ENCODE data around the gene FBXO42. TPM values are rescaled to one million over a fixed set of nuclear protein-coding genes. Genes with fewer than 3 reads are reported as not detected.

The FBXO42 gene
- total and polyA plus RNA-seq, 2 of the 4 experiments (the other 2 are of a cell fraction): 12.0 to 18.8 TPM

GRCh38 chr1:16243936-16244649 lies 108.2 kb downstream of the FBXO42 start:
- CTCF ChIA-PET: interaction anchor here (0.6 to 1.4 kb wide), 4 partner anchors 39 to 122 kb away, joined by 3 to 5 read pairs (median 4); no protein-coding TSS in a partner anchor
- no peak overlapping the region for H2BK120ac ChIP-seq (ENCODE audit: low read depth, low read length)
- WGBS, 2 experiments (ENCODE audit: extremely low coverage in 2 of 2, insufficient read length in 1 of 2): 33% methylated on average over 3 of the region's 8 CpGs; no CpG with 5 or more reads in 1 of the 2 experiments
- H3K27ac ChIP-seq (ENCODE audit: insufficient read depth, low read length): no peak overlapping the region
- peaks cover 8% of the 10 kb centered on the region; the same call in 1 of the 2 replicates for H4K20me1 ChIP-seq (ENCODE audit: insufficient read depth, low read length)
- DNase-seq: peak; percentile 81
- intact Hi-C loops (cut with micrococcal nuclease) (loop anchor here (1.0 to 5.0 kb wide), 5 partner anchors 37 to 165 kb away; no protein-coding TSS in a partner anchor), in situ Hi-C loops (cut with MboI; ENCODE audit: low sequenced_read_pairs) (loop anchor here (5.0 kb wide), 1 partner anchor 167 kb away; no protein-coding TSS in a partner anchor), dilution Hi-C loops (cut with HindIII; ENCODE audit: low sequenced_read_pairs, unreplicated experiment) (no loop called here)
- H3K79me1 ChIP-seq (ENCODE audit: low read depth in 1 of 2, low read length in 2 of 2): peaks cover 13 to 22% of the 10 kb centered on the region in 2 experiments
- H2BK5ac ChIP-seq (ENCODE audit: low read depth, low read length, poor library complexity, severe bottlenecking): no peak overlapping the region
- no peak overlapping the region for H2AK5ac ChIP-seq (ENCODE audit: low read depth, low read length)
- no peak overlapping the region for H4K5ac ChIP-seq (ENCODE audit: low read depth, low read length)
- H3K9ac ChIP-seq (ENCODE audit: low read depth, low read length): no peak overlapping the region; the same call in 1 of the 2 replicates
- H3K23ac ChIP-seq (ENCODE audit: low read depth, low read length): no peak overlapping the region
- no peak overlapping the region for H2AK9ac ChIP-seq (replicated peaks; ENCODE audit: low read depth, low read length, poor library complexity)
- no peak overlapping the region for H3K14ac ChIP-seq (replicated peaks; ENCODE audit: low read depth, low read length)
- H3K4me1 ChIP-seq (ENCODE audit: control insufficient read depth, insufficient read depth, low read length): peaks cover 10% of the 10 kb centered on the region
- H3K4me3 ChIP-seq (ENCODE audit: insufficient read depth, low read depth, low read length): no peak overlapping the region
- peak overlapping the region; percentile 29 for H2AFZ ChIP-seq (replicated peaks; ENCODE audit: low read length, poor library complexity)
- no peaks in the 10 kb centered on the region for H3K9me3 ChIP-seq (ENCODE audit: control insufficient read depth, insufficient read depth, low read length)
- ATAC-seq (ENCODE audit: low read depth): peak; percentile 93
- H2BK20ac ChIP-seq (ENCODE audit: low read depth, low read length): no peak overlapping the region
- no peak overlapping the region for H4K91ac ChIP-seq (ENCODE audit: insufficient read depth, low read depth, low read length)
- H4K8ac ChIP-seq (ENCODE audit: low read depth in 2 of 2, low read length in 2 of 2): no peak overlapping the region; a peak in 1 of 4 replicates
- no peak overlapping the region for H3K18ac ChIP-seq (ENCODE audit: low read depth, low read length)
- no peak overlapping the region for H3K56ac ChIP-seq (ENCODE audit: extremely low read depth, insufficient read depth, low read length)
- POLR2A ChIA-PET (ENCODE audit: unreplicated experiment): interaction anchor here (0.6 kb wide), 1 partner anchor 109 kb away, joined by 7 read pairs; no protein-coding TSS in a partner anchor
- H2BK15ac ChIP-seq (ENCODE audit: low read depth, low read length): no peak overlapping the region
- H3K36me3 ChIP-seq (ENCODE audit: control insufficient read depth, insufficient read depth, low read length): peaks cover 8% of the 10 kb centered on the region
- BruUV-seq (replicated peaks): no TSS peak
- H3K4ac ChIP-seq (ENCODE audit: low read depth, low read length): peak overlapping the region; percentile 26; the same call in 1 of the 2 replicates
- H3K4me2 ChIP-seq (ENCODE audit: low read depth, low read length): no peak overlapping the region
- peaks cover 14% of the 10 kb centered on the region for H3K9me1 ChIP-seq (ENCODE audit: insufficient read depth, low read length)
- no peaks in the 10 kb centered on the region for H3K27me3 ChIP-seq (ENCODE audit: control insufficient read depth, insufficient read depth, low read length)
- no peak for TF ChIP-seq NFE2L2 (IDR thresholded peaks at IDR 0.05; ENCODE audit: low read depth, low read length)
- peak; percentile 31; the same call in 1 of the 2 replicates for TF ChIP-seq POLR2A (IDR thresholded peaks at IDR 0.05; ENCODE audit: low read depth, low read length)
- TF ChIP-seq RCOR1 (IDR thresholded peaks at IDR 0.05; ENCODE audit: insufficient replicate concordance, low read length): no peak
- TF ChIP-seq ELK1 (IDR thresholded peaks at IDR 0.05; ENCODE audit: borderline replicate concordance, low read depth, low read length): no peak
- TF ChIP-seq RAD21 (IDR thresholded peaks at IDR 0.05; ENCODE audit: low read length): peak; percentile 90
- TF ChIP-seq CEBPB (IDR thresholded peaks at IDR 0.05; ENCODE audit: low read depth, low read length): no peak
- TF ChIP-seq CHD1 (IDR thresholded peaks at IDR 0.05; ENCODE audit: low read depth, low read length): no peak
- TF ChIP-seq RFX5 (IDR thresholded peaks at IDR 0.05; ENCODE audit: low read depth, low read length): no peak
- TF ChIP-seq USF2 (IDR thresholded peaks at IDR 0.05; ENCODE audit: low read depth, low read length): no peak
- TF ChIP-seq SMC3 (IDR thresholded peaks at IDR 0.05; ENCODE audit: low read depth, low read length): peak; percentile 84
- TF ChIP-seq CTCF (conservative IDR thresholded peaks at IDR 0.05; ENCODE audit: low read depth, low read length): peak; percentile 89
- no peak for TF ChIP-seq FOS (IDR thresholded peaks at IDR 0.05; ENCODE audit: low read depth, low read length)
- no peak for TF ChIP-seq MXI1 (IDR thresholded peaks at IDR 0.05; ENCODE audit: borderline replicate concordance, low read depth, low read length)
- peak; percentile 25; the same call in 1 of the 2 replicates for TF ChIP-seq MAZ (IDR thresholded peaks at IDR 0.05; ENCODE audit: borderline replicate concordance, low read depth, low read length)

Measured in IMR-90 (cell line).